Esophagus muscularis mucosa (tissue), 4 donors: ENCODE measurements around the gene MAP4K4. TPM values are rescaled to one million over a fixed set of nuclear protein-coding genes. Genes with fewer than 3 reads are reported as not detected.

Experiments used
- DNase-seq: peaks from one replicate; pipeline ENCODE4 v3.0.0-alpha.2; 2017; ENCODE audit errors: extremely low spot score
- H3K27ac ChIP-seq, 4 donors: fragments of 200-600 bp; sonication (generic); replicated peaks in 1 of 4; 1 replicate in 3 of 4; 2 replicates in 1 of 4; pipeline ENCODE4 v1.5.1; 2016 to 2019; ENCODE audit warnings: mild to moderate bottlenecking in 1 of 4
- H3K27me3 ChIP-seq, 4 donors: fragments of 200-600 bp; sonication (generic); one replicate each; pipeline versions ENCODE4 v1.5.1 to v1.6.0; 2016 to 2019
- H3K36me3 ChIP-seq, 4 donors: fragments of 200-600 bp; sonication (generic); one replicate each; pipeline ENCODE4 v1.5.1; 2016 to 2019
- H3K4me1 ChIP-seq, 4 donors: fragments of 200-600 bp; sonication (generic); one replicate each; pipeline ENCODE4 v1.5.1; 2016 to 2019
- H3K4me3 ChIP-seq, 4 donors: fragments of 200-600 bp; sonication (generic); 1 replicate in 2 of 4; 2 replicates in 2 of 4; pipeline ENCODE4 v1.5.1; 2016 to 2019; ENCODE audit warnings: mild to moderate bottlenecking in 4 of 4, moderate library complexity in 1 of 4
- H3K9me3 ChIP-seq, 4 donors: fragments of 200-600 bp; sonication (generic); 1 replicate in 3 of 4; 2 replicates in 1 of 4; pipeline ENCODE4 v1.5.1; 2016 to 2019
- EP300 ChIP-seq: sonication (generic); formaldehyde crosslinking; IDR thresholded peaks from one replicate; pipeline ENCODE4 v1.6.1; 2017; ENCODE audit warnings: antibody characterized with exemption
- POLR2A ChIP-seq: fragments of 450-650 bp; IDR thresholded peaks from one replicate; pipeline ENCODE4 v1.6.1; 2017; ENCODE audit warnings: antibody characterized with exemption, moderate library complexity, mild to moderate bottlenecking, low read depth
- POLR2AphosphoS5 ChIP-seq, 2 donors: sonication (generic); formaldehyde crosslinking; IDR thresholded peaks; one replicate each; pipeline ENCODE4 v1.6.1; 2017; ENCODE audit warnings: antibody characterized with exemption in 2 of 2
- WGBS: methylation state at CpG from one replicate; pipeline ENCODE4 v1.1.5; 2018; 5-methylcytosine and 5-hydroxymethylcytosine counted together
- intact Hi-C: fragments of 100-400 bp; cut with DNase I; formaldehyde crosslinking; loops from one replicate; pipeline ENCODE4 v1.15.1; 2023
- total RNA-seq, 4 donors: library from RNA; depleted of rRNA; stranded (reverse); fragments of >200 nt; gene quantifications; one replicate each; pipeline versions ENCODE4 v1.1.0 to v1.2.1, GENCODE V29; 2016
- TF ChIP-seq, protein P1 (sequence below), 3 experiments: fragments of 200-600 bp in 2 of 3; fragments of 450-650 bp in 1 of 3; sonication (generic) in 2 of 3; IDR thresholded peaks; one replicate each; pipeline ENCODE4 v1.5.1; 2017 to 2019; ENCODE audit warnings: antibody characterized with exemption in 3 of 3, mild to moderate bottlenecking in 2 of 3, moderate library complexity in 1 of 3

Gene MAP4K4
- total RNA-seq, 4 donors from 2014 or later, result 37.8 to 59.0 (median 51.7) TPM

- intact Hi-C loops, result no loop called here
- Histone ChIP-seq H3K9me3 (no peaks in the 10 kb centered on the region), H3K4me1 (peaks cover 47 to 76% (median 61%) of the 10 kb centered on the region in 4 donors), H3K36me3 (no peaks in the 10 kb centered on the region), H3K27ac (peak overlapping the region in 2 of 4 donors; percentile 57 to 59), H3K27me3 (no peaks in the 10 kb centered on the region), H3K4me3 (no peak overlapping the region)
- DNase-seq, result no peak
- WGBS, result 46% methylated on average over 9 of the region's 9 CpGs
- no peak for TF ChIP-seq EP300
- no peak for TF ChIP-seq POLR2AphosphoS5 (IDR thresholded peaks at IDR 0.05)
- no peak for TF ChIP-seq POLR2A
- TF ChIP-seq, protein P1, sequence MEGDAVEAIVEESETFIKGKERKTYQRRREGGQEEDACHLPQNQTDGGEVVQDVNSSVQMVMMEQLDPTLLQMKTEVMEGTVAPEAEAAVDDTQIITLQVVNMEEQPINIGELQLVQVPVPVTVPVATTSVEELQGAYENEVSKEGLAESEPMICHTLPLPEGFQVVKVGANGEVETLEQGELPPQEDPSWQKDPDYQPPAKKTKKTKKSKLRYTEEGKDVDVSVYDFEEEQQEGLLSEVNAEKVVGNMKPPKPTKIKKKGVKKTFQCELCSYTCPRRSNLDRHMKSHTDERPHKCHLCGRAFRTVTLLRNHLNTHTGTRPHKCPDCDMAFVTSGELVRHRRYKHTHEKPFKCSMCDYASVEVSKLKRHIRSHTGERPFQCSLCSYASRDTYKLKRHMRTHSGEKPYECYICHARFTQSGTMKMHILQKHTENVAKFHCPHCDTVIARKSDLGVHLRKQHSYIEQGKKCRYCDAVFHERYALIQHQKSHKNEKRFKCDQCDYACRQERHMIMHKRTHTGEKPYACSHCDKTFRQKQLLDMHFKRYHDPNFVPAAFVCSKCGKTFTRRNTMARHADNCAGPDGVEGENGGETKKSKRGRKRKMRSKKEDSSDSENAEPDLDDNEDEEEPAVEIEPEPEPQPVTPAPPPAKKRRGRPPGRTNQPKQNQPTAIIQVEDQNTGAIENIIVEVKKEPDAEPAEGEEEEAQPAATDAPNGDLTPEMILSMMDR (IDR thresholded peaks at IDR 0.05), result no peak
Measured at GRCh38 chr2:101805152-101806088, 107.9 kb downstream of the MAP4K4 start.

DNA sequence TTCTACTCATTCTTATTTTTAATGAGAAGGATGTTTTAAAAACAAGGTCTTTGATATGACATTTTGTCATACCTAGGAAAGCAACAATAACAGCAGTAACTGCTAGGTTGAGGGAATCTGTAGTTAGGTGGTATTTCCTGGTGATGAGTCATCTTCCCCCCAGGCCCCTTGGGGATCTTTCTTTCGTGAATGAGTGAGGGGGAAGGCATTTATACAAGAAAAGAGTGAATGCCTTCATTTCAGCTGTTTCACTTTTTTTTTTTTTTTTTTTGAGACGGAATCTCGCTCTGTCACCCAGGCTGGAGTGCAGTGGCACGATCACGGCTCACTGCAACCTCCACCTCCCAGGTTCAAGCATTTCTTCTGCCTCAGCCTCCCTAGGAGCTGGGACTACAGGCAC, 108.6 kb downstream of the MAP4K4 start:
- no peak for DNase-seq
- intact Hi-C loops, result no loop called here

DNA sequence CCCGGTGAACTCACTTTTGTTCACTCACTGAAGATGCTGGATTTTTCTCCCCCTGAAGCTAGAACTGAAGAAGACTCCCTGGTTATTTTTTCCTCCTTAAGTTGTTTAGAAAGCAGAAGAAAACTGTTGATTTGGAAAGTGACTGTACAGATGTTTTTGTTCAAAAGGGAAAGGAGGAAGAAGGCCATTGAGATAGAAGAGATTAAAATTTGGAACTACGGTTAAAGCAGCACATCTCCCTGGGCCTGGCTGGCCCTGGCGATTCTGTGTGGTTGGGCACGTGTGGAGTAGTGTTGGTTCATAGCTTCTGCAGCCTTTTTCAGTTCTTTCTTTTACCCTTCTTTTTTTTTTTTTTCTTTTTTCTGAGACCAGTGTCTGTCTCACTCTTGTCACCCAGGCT, 109.2 kb downstream of the MAP4K4 start:
- no peak for DNase-seq
- no peaks in the 10 kb centered on the region for H3K27me3 ChIP-seq
- peaks cover 47 to 75% (median 58%) of the 10 kb centered on the region in 4 donors for H3K4me1 ChIP-seq
- 40% methylated on average over 4 of the region's 4 CpGs for WGBS
- H3K36me3 ChIP-seq, result no peaks in the 10 kb centered on the region
- H3K4me3 ChIP-seq, result no peak overlapping the region
- no peaks in the 10 kb centered on the region for H3K9me3 ChIP-seq
- intact Hi-C loops, result no loop called here
- no peak for TF ChIP-seq EP300
- TF ChIP-seq, protein P1 (IDR thresholded peaks at IDR 0.05), result no peak
- TF ChIP-seq POLR2A, result no peak
- no peak for TF ChIP-seq POLR2AphosphoS5 (IDR thresholded peaks at IDR 0.05)
- peak overlapping the region in 3 of 4 donors; percentile 35 to 59 (median 57) for H3K27ac ChIP-seq

More for the DNA sequence above, 108.6 kb downstream of the MAP4K4 start:
- Histone ChIP-seq H3K27ac (peak overlapping the region in 3 of 4 donors; percentile 35 to 59 (median 57)), H3K4me3 (no peak overlapping the region), H3K9me3 (no peaks in the 10 kb centered on the region), H3K27me3 (no peaks in the 10 kb centered on the region), H3K4me1 (peaks cover 47 to 76% (median 61%) of the 10 kb centered on the region in 4 donors), H3K36me3 (no peaks in the 10 kb centered on the region)
- 56% methylated on average over 5 of the region's 5 CpGs for WGBS
- TF ChIP-seq, protein P1 (IDR thresholded peaks at IDR 0.05), result no peak
- TF ChIP-seq POLR2AphosphoS5 (IDR thresholded peaks at IDR 0.05) (no peak), POLR2A (no peak), EP300 (no peak)

DNA sequence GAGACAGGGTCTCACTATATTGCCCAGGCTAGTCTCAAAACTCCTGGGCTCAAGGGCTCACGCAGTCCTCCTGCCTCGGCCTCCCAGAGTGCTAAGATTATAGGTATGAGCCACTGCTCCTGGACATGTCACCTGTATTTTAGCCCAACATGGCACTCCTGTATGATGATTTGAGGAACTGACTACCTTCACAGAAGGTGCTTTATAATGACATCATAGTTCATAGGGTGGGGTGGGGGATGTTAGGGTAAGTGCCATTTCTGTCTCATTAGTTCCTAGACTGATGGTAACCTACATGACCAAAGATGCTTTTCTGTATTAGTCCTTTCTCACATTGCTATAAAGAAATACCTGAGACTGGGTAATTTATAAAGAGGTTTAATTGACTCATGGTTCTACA, 109.7 kb downstream of the MAP4K4 start:
- intact Hi-C loops, result no loop called here
- Histone ChIP-seq H3K27me3 (no peaks in the 10 kb centered on the region), H3K9me3 (no peaks in the 10 kb centered on the region), H3K27ac (peak overlapping the region in 2 of 4 donors; percentile 35 to 57), H3K4me1 (peaks cover 45 to 73% (median 55%) of the 10 kb centered on the region in 4 donors), H3K4me3 (no peak overlapping the region), H3K36me3 (no peaks in the 10 kb centered on the region)
- no peak for TF ChIP-seq EP300
- TF ChIP-seq POLR2AphosphoS5 (IDR thresholded peaks at IDR 0.05), result no peak
- no peak for TF ChIP-seq POLR2A
- TF ChIP-seq, protein P1 (IDR thresholded peaks at IDR 0.05), result no peak
- no peak for DNase-seq
- WGBS, result 100% methylated on average over 2 of the region's 2 CpGs
